ENCODE measurements around the gene CTIF.

- TF ChIP-seq POLR2A (IDR thresholded peaks at IDR 0.05) = no peak
- TF ChIP-seq, protein P1, sequence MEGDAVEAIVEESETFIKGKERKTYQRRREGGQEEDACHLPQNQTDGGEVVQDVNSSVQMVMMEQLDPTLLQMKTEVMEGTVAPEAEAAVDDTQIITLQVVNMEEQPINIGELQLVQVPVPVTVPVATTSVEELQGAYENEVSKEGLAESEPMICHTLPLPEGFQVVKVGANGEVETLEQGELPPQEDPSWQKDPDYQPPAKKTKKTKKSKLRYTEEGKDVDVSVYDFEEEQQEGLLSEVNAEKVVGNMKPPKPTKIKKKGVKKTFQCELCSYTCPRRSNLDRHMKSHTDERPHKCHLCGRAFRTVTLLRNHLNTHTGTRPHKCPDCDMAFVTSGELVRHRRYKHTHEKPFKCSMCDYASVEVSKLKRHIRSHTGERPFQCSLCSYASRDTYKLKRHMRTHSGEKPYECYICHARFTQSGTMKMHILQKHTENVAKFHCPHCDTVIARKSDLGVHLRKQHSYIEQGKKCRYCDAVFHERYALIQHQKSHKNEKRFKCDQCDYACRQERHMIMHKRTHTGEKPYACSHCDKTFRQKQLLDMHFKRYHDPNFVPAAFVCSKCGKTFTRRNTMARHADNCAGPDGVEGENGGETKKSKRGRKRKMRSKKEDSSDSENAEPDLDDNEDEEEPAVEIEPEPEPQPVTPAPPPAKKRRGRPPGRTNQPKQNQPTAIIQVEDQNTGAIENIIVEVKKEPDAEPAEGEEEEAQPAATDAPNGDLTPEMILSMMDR (IDR thresholded peaks at IDR 0.05) = no peak
Observed at GRCh38 chr18:48775372-48776155, 236.7 kb downstream of the CTIF start.

All from heart left ventricle (tissue), 13 donors.